IPS-NIHi7 (cell line): ENCODE results near the gene ZBTB44.

ENCODE experiments used
- DNase-seq: peaks from one replicate; pipeline ENCODE4 v3.0.0; 2012; ENCODE audit warnings: mixed read lengths; ENCODE audit errors: extremely low spot score

Gene ZBTB44

GRCh38 chr11:130178441-130179339 is 136.0 kb downstream of the ZBTB44 start:
- no peak for DNase-seq

- no peak for DNase-seq
Measured at GRCh38 chr11:130177782-130178181, 136.9 kb downstream of the ZBTB44 start.
